GM04504 (cell line): ENCODE data around the gene LRP11.
"Not testable (repeated sequence)": the region's sequence is repeated elsewhere in the genome, so short reads cannot be mapped to it uniquely, and the experiment has no call there.

ENCODE experiments used
- DNase-seq: peaks from one replicate; pipeline ENCODE4 v3.0.0-alpha.2; 2012; ENCODE audit warnings: low read depth

Gene LRP11

GRCh38 chr6:149869275-149869892, 5.2 kb upstream of the LRP11 start:
- DNase-seq = no peak

- DNase-seq = no peak
Measured at GRCh38 chr6:149867876-149868640, 3.9 kb upstream of the LRP11 start.

- DNase-seq = no peak
Measured at GRCh38 chr6:149864578-149865535, 698 bp upstream of the LRP11 start.

- no peak for DNase-seq
Measured at GRCh38 chr6:149862922-149863697, 1.0 kb downstream of the LRP11 start.

GRCh38 chr6:149862424-149862738, 1.8 kb downstream of the LRP11 start:
- DNase-seq = not testable (repeated sequence)

GRCh38 chr6:149861603-149862423, 2.3 kb downstream of the LRP11 start:
- no peak for DNase-seq

- no peak for DNase-seq
Measured at GRCh38 chr6:149860834-149861602, 3.1 kb downstream of the LRP11 start.

- DNase-seq = no peak
Measured at GRCh38 chr6:149860513-149860833, 3.7 kb downstream of the LRP11 start.

- no peak for DNase-seq
Measured at GRCh38 chr6:149859938-149860337, 4.2 kb downstream of the LRP11 start.

- no peak for DNase-seq
Measured at GRCh38 chr6:149859368-149859767, 4.8 kb downstream of the LRP11 start.

- DNase-seq = no peak
Measured at GRCh38 chr6:149857541-149857940, 6.6 kb downstream of the LRP11 start.

- no peak for DNase-seq
Measured at GRCh38 chr6:149856256-149856994, 7.7 kb downstream of the LRP11 start.

GRCh38 chr6:149855741-149856140, 8.4 kb downstream of the LRP11 start:
- DNase-seq = no peak

GRCh38 chr6:149855040-149855654, 9.0 kb downstream of the LRP11 start:
- no peak for DNase-seq

- DNase-seq = no peak
Measured at GRCh38 chr6:149854532-149854931, 9.6 kb downstream of the LRP11 start.

GRCh38 chr6:149854017-149854416, 10.1 kb downstream of the LRP11 start:
- DNase-seq = not testable (repeated sequence)

GRCh38 chr6:149852881-149853280, 11.3 kb downstream of the LRP11 start:
- no peak for DNase-seq

- DNase-seq = no peak
Measured at GRCh38 chr6:149852180-149852579, 12.0 kb downstream of the LRP11 start.

GRCh38 chr6:149851461-149852110, 12.6 kb downstream of the LRP11 start:
- no peak for DNase-seq
